GM19468 (cell line): ENCODE results near the gene ATG13.

Source experiments
- ATAC-seq: cut with Tn5 transposase; IDR thresholded peaks from one replicate; pipeline ENCODE4 v1.9.1; 2021; ENCODE audit warnings: mild to moderate bottlenecking, moderate library complexity, moderate number of reproducible peaks; ENCODE audit not compliant: unreplicated experiment; ENCODE audit errors: extremely low read depth

Gene ATG13

GRCh38 chr11:46603704-46604308 lies 13.5 kb upstream of the ATG13 start:
- no peak for ATAC-seq

- no peak for ATAC-seq
These were observed 12.6 kb upstream of the ATG13 start for GRCh38 chr11:46604796-46605195.

GRCh38 chr11:46607516-46607915 lies 9.8 kb upstream of the ATG13 start:
- no peak for ATAC-seq

- ATAC-seq = no peak
These were observed 8.0 kb upstream of the ATG13 start for GRCh38 chr11:46609386-46609785.

- no peak for ATAC-seq
These were observed 5.6 kb upstream of the ATG13 start for GRCh38 chr11:46611526-46612304.

- ATAC-seq = no peak
These were observed 5.0 kb upstream of the ATG13 start for GRCh38 chr11:46612326-46612725.

GRCh38 chr11:46615756-46616155 lies 1.6 kb upstream of the ATG13 start:
- ATAC-seq = no peak

- no peak for ATAC-seq
These were observed 711 bp upstream of the ATG13 start for GRCh38 chr11:46616551-46617133.

- ATAC-seq = no peak
These were observed 590 bp downstream of the ATG13 start for GRCh38 chr11:46617972-46618314.

- no peak for ATAC-seq
These were observed 1.5 kb downstream of the ATG13 start for GRCh38 chr11:46618837-46619236.

- no peak for ATAC-seq
These were observed 8.1 kb downstream of the ATG13 start for GRCh38 chr11:46625406-46625805.

- no peak for ATAC-seq
These were observed 11.6 kb downstream of the ATG13 start for GRCh38 chr11:46628961-46629360.

- no peak for ATAC-seq
These were observed 12.9 kb downstream of the ATG13 start for GRCh38 chr11:46630237-46630636.

- ATAC-seq = no peak
These were observed 14.3 kb downstream of the ATG13 start for GRCh38 chr11:46631676-46632075.

GRCh38 chr11:46632502-46632901 lies 15.1 kb downstream of the ATG13 start:
- ATAC-seq = no peak

GRCh38 chr11:46633291-46634217 lies 16.2 kb downstream of the ATG13 start:
- no peak for ATAC-seq

- no peak for ATAC-seq
These were observed 18.3 kb downstream of the ATG13 start for GRCh38 chr11:46635557-46636139.

GRCh38 chr11:46637546-46637945 lies 20.2 kb downstream of the ATG13 start:
- no peak for ATAC-seq

- ATAC-seq = no peak
These were observed 22.0 kb downstream of the ATG13 start for GRCh38 chr11:46639197-46639839.
